GM23338 (cell line): ENCODE results near the gene ERMP1. TPM values are rescaled to one million over a fixed set of nuclear protein-coding genes. Genes with fewer than 3 reads are reported as not detected.

ENCODE experiments used
- ATAC-seq: fragments of 200-7000 bp; cut with Tn5 transposase; 3 replicates; pipeline ENCODE4 v1.9.1; 2020
- DNase-seq: peaks from one replicate; pipeline ENCODE4 v3.0.0-alpha.2; 2015; ENCODE audit warnings: low spot score
- H2AFZ ChIP-seq: fragments of 200-600 bp; sonication (generic); 2 replicates; pipeline ENCODE4 v1.8.0; 2016; ENCODE audit warnings: antibody characterized with exemption, mild to moderate bottlenecking, moderate library complexity
- H3F3A ChIP-seq: fragments of 200-600 bp; sonication (generic); replicated peaks from 2 replicates; pipeline ENCODE4 v1.8.0; 2017; ENCODE audit warnings: antibody characterized with exemption, mixed run types, low read depth
- H3K27ac ChIP-seq: fragments of 200-600 bp; sonication (generic); 2 replicates; pipeline ENCODE4 v1.6.1; 2016; ENCODE audit warnings: low read depth
- H3K27me3 ChIP-seq: fragments of 200-600 bp; sonication (generic); 2 replicates; pipeline ENCODE4 v1.8.0; 2016; ENCODE audit warnings: mild to moderate bottlenecking, mixed run types, moderate library complexity; ENCODE audit not compliant: insufficient read depth
- H3K36me3 ChIP-seq: fragments of 200-600 bp; sonication (generic); 2 replicates; pipeline ENCODE4 v1.8.0; 2016; ENCODE audit warnings: mild to moderate bottlenecking; ENCODE audit not compliant: insufficient read depth
- H3K4me1 ChIP-seq: fragments of 200-600 bp; sonication (generic); 2 replicates; pipeline ENCODE4 v1.8.0; 2016; ENCODE audit warnings: mild to moderate bottlenecking, moderate library complexity; ENCODE audit not compliant: insufficient read depth
- H3K4me2 ChIP-seq: fragments of 200-600 bp; sonication (generic); 2 replicates; pipeline ENCODE4 v1.7.1; 2017; ENCODE audit warnings: mixed run types
- H3K4me3 ChIP-seq: fragments of 200-600 bp; sonication (generic); 2 replicates; pipeline ENCODE4 v1.6.1; 2016; ENCODE audit warnings: mixed run types
- H3K79me2 ChIP-seq: fragments of 200-600 bp; sonication (generic); replicated peaks from 2 replicates; pipeline ENCODE4 v1.8.0; 2017; ENCODE audit warnings: mild to moderate bottlenecking; ENCODE audit not compliant: insufficient read depth
- H3K9me2 ChIP-seq: fragments of 200-600 bp; sonication (generic); 2 replicates; pipeline ENCODE4 v1.8.0; 2017; ENCODE audit not compliant: insufficient read depth
- H4K20me1 ChIP-seq: fragments of 200-600 bp; sonication (generic); replicated peaks from 2 replicates; pipeline ENCODE4 v1.8.0; 2017; ENCODE audit warnings: mild to moderate bottlenecking; ENCODE audit not compliant: insufficient read depth
- H3K27ac Mint-ChIP-seq: 2 replicates; pipeline ENCODE4 v1.8.0; 2020; ENCODE audit warnings: inconsistent platforms, mild to moderate bottlenecking, moderate library complexity, mixed read lengths
- H3K27me3 Mint-ChIP-seq: 3 replicates; pipeline ENCODE4 v1.8.0; 2022; ENCODE audit warnings: low read depth, mild to moderate bottlenecking, moderate library complexity, mixed read lengths, inconsistent platforms; ENCODE audit not compliant: insufficient read depth, poor library complexity
- H3K36me3 Mint-ChIP-seq: 3 replicates; pipeline ENCODE4 v1.8.0; 2021; ENCODE audit warnings: low read depth, mild to moderate bottlenecking, inconsistent platforms, moderate library complexity, mixed read lengths
- H3K4me1 Mint-ChIP-seq: 3 replicates; pipeline ENCODE4 v1.8.0; 2020; ENCODE audit warnings: mild to moderate bottlenecking, inconsistent platforms, mixed read lengths
- H3K4me3 Mint-ChIP-seq: 3 replicates; pipeline ENCODE4 v1.8.0; 2021; ENCODE audit warnings: moderate library complexity, mild to moderate bottlenecking, inconsistent platforms, mixed read lengths
- H3K9me3 Mint-ChIP-seq: 3 replicates; pipeline ENCODE4 v1.8.0; 2020; ENCODE audit warnings: moderate library complexity, mild to moderate bottlenecking, inconsistent platforms, mixed read lengths
- CREB1 ChIP-seq: fragments of 250-450 bp; sonication (Bioruptor Pico); IDR thresholded peaks from 2 replicates; pipeline ENCODE4 v1.5.0; 2020; ENCODE audit warnings: low read depth, mild to moderate bottlenecking, moderate library complexity
- CTCF ChIP-seq, 2 experiments: fragments of 200-600 bp in 1 of 2; sonication (generic) in 1 of 2; conservative IDR thresholded peaks; 2 replicates each; pipeline versions ENCODE4 v1.5.1 to v1.6.1; 2016 to 2017; ENCODE audit warnings: antibody characterized with exemption in 2 of 2, low read depth in 2 of 2, mild to moderate bottlenecking in 2 of 2, moderate library complexity in 1 of 2
- ETS1 ChIP-seq: IDR thresholded peaks from 2 replicates; pipeline ENCODE4 v1.6.1; 2016; ENCODE audit warnings: antibody characterized with exemption
- EZH2 ChIP-seq: fragments of 200-600 bp; sonication (generic); IDR thresholded peaks from one replicate; pipeline ENCODE4 v1.8.0; 2017; ENCODE audit warnings: antibody characterized with exemption, mild to moderate bottlenecking, low read depth; ENCODE audit not compliant: unreplicated experiment
- EZH2phosphoT487 ChIP-seq: fragments of 200-600 bp; sonication (generic); IDR thresholded peaks from one replicate; pipeline ENCODE4 v1.8.1; 2018; ENCODE audit warnings: antibody characterized with exemption; ENCODE audit not compliant: unreplicated experiment
- JUNB ChIP-seq: IDR thresholded peaks from one replicate; pipeline ENCODE4 v1.6.1; 2016; ENCODE audit warnings: antibody characterized with exemption; ENCODE audit not compliant: unreplicated experiment
- NANOG ChIP-seq: IDR thresholded peaks from 2 replicates; pipeline ENCODE4 v1.6.1; 2016; ENCODE audit warnings: antibody characterized with exemption, borderline replicate concordance
- POLR2AphosphoS5 ChIP-seq: IDR thresholded peaks from 2 replicates; pipeline ENCODE4 v1.6.1; 2016; ENCODE audit warnings: antibody characterized with exemption, low read depth
- REST ChIP-seq: IDR thresholded peaks from one replicate; pipeline ENCODE4 v1.6.1; 2018; ENCODE audit warnings: antibody characterized with exemption; ENCODE audit not compliant: unreplicated experiment
- STAT1 ChIP-seq: IDR thresholded peaks from one replicate; pipeline ENCODE4 v1.6.1; 2016; ENCODE audit warnings: antibody characterized with exemption; ENCODE audit not compliant: unreplicated experiment
- ZNF114 ChIP-seq: fragments of 250-450 bp; sonication (Bioruptor Pico); IDR thresholded peaks from 2 replicates; pipeline ENCODE4 v1.5.0; 2020; ENCODE audit warnings: mild to moderate bottlenecking, moderate library complexity
- ZNF331 ChIP-seq: fragments of 250-450 bp; sonication (Bioruptor Pico); IDR thresholded peaks from 2 replicates; pipeline ENCODE4 v1.5.0; 2020; ENCODE audit warnings: low read depth, mild to moderate bottlenecking, moderate library complexity
- polyA plus RNA-seq: library from polyadenylated mRNA; unstranded; fragments of >200 nt; fragmentation: Nextera tagmentation; extraction: Ambion mirVana; gene quantifications from 2 replicates; pipeline ENCODE4 v1.2.1, GENCODE V29; 2016
- total RNA-seq: library from RNA; depleted of rRNA; stranded (reverse); fragments of >200 nt; shearing (Covaris generic); gene quantifications from 2 replicates; pipeline ENCODE4 v1.2.3, GENCODE V29; 2014
- TF ChIP-seq, protein P1 (sequence below): fragments of 250-450 bp; sonication (Bioruptor Pico); IDR thresholded peaks from 2 replicates; pipeline ENCODE4 v1.5.0; 2020; ENCODE audit warnings: mild to moderate bottlenecking, moderate library complexity

The ERMP1 gene
- total and polyA plus RNA-seq, 2 experiments from 2014 or later, result 5.3 to 23.4 TPM

DNA sequence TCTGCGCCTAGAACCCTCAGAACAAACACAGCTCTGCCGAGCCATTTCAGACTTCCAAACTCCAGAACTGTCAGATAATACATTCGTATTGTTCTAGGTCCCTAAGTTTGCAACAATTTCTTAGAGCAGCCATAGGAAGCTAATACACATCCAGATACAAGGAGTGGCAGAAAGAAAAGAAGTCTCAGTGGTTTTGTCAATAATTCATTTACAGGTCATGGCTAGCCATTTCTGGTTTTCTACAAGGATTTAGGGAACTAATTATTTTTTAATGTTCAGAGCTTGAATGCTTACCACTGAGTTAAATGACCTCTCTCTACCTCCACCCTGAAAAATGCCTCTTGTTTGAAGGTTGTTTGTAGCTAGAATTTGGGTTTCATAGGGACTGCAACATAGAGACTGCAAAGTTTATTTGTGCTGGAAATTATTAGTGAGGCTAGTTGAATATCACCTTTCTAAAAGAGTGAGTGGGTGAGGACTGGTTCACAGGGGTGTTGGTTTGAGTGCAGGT, 15.5 kb upstream of the ERMP1 start:
- Histone ChIP-seq H3K27me3 (no peaks in the 10 kb centered on the region), H3F3A (no peaks in the 10 kb centered on the region), H3K9me2 (no peaks in the 10 kb centered on the region), H3K4me2 (no peak overlapping the region), H2AFZ (no peak overlapping the region), H4K20me1 (no peaks in the 10 kb centered on the region), H3K4me3 (no peak overlapping the region), H3K4me1 (peaks cover 4% of the 10 kb centered on the region), H3K27ac (no peak overlapping the region), H3K79me2 (no peaks in the 10 kb centered on the region), H3K36me3 (no peaks in the 10 kb centered on the region)
- Mint-ChIP-seq H3K36me3 (no peaks in the 10 kb centered on the region), H3K27ac (no peak overlapping the region), H3K9me3 (no peaks in the 10 kb centered on the region), H3K4me3 (no peak overlapping the region), H3K27me3 (peaks cover 3% of the 10 kb centered on the region), H3K4me1 (peaks cover 8% of the 10 kb centered on the region; the same call in 2 of the 3 replicates)
- no peak for ATAC-seq
- DNase-seq, result no peak
- TF ChIP-seq CREB1 (no peak), ZNF114 (CRISPR knock-in tag) (no peak), ZNF331 (CRISPR knock-in tag) (no peak), STAT1 (no peak), JUNB (no peak), NANOG (no peak), EZH2phosphoT487 (no peak), EZH2 (no peak), CTCF (conservative IDR thresholded peaks at IDR 0.05; ENCODE audit: low read depth in 2 of 2) (no peak), REST (no peak), ETS1 (no peak), POLR2AphosphoS5 (no peak)
- TF ChIP-seq, protein P1, sequence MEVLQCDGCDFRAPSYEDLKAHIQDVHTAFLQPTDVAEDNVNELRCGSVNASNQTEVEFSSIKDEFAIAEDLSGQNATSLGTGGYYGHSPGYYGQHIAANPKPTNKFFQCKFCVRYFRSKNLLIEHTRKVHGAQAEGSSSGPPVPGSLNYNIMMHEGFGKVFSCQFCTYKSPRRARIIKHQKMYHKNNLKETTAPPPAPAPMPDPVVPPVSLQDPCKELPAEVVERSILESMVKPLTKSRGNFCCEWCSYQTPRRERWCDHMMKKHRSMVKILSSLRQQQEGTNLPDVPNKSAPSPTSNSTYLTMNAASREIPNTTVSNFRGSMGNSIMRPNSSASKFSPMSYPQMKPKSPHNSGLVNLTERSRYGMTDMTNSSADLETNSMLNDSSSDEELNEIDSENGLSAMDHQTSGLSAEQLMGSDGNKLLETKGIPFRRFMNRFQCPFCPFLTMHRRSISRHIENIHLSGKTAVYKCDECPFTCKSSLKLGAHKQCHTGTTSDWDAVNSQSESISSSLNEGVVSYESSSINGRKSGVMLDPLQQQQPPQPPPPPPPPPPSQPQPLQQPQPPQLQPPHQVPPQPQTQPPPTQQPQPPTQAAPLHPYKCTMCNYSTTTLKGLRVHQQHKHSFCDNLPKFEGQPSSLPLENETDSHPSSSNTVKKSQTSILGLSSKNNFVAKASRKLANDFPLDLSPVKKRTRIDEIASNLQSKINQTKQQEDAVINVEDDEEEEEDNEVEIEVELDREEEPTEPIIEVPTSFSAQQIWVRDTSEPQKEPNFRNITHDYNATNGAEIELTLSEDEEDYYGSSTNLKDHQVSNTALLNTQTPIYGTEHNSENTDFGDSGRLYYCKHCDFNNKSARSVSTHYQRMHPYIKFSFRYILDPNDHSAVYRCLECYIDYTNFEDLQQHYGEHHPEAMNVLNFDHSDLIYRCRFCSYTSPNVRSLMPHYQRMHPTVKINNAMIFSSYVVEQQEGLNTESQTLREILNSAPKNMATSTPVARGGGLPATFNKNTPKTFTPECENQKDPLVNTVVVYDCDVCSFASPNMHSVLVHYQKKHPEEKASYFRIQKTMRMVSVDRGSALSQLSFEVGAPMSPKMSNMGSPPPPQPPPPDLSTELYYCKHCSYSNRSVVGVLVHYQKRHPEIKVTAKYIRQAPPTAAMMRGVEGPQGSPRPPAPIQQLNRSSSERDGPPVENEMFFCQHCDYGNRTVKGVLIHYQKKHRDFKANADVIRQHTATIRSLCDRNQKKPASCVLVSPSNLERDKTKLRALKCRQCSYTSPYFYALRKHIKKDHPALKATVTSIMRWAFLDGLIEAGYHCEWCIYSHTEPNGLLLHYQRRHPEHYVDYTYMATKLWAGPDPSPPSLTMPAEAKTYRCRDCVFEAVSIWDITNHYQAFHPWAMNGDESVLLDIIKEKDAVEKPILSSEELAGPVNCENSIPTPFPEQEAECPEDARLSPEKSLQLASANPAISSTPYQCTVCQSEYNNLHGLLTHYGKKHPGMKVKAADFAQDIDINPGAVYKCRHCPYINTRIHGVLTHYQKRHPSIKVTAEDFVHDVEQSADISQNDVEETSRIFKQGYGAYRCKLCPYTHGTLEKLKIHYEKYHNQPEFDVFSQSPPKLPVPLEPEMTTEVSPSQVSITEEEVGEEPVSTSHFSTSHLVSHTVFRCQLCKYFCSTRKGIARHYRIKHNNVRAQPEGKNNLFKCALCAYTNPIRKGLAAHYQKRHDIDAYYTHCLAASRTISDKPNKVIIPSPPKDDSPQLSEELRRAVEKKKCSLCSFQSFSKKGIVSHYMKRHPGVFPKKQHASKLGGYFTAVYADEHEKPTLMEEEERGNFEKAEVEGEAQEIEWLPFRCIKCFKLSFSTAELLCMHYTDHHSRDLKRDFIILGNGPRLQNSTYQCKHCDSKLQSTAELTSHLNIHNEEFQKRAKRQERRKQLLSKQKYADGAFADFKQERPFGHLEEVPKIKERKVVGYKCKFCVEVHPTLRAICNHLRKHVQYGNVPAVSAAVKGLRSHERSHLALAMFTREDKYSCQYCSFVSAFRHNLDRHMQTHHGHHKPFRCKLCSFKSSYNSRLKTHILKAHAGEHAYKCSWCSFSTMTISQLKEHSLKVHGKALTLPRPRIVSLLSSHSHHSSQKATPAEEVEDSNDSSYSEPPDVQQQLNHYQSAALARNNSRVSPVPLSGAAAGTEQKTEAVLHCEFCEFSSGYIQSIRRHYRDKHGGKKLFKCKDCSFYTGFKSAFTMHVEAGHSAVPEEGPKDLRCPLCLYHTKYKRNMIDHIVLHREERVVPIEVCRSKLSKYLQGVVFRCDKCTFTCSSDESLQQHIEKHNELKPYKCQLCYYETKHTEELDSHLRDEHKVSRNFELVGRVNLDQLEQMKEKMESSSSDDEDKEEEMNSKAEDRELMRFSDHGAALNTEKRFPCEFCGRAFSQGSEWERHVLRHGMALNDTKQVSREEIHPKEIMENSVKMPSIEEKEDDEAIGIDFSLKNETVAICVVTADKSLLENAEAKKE (CRISPR knock-in tag), result no peak
